Nucleus accumbens (tissue), 56 donors: ENCODE results near the gene CFAP299.
"Not testable (repeated sequence)": the region's sequence is repeated elsewhere in the genome, so short reads cannot be mapped to it uniquely, and the experiment has no call there.

Experiments used
- DNase-seq, 56 donors: peaks; one replicate each; lab custom pipeline; 2025; lab: John Stamatoyannopoulos, UW

The CFAP299 gene

DNA sequence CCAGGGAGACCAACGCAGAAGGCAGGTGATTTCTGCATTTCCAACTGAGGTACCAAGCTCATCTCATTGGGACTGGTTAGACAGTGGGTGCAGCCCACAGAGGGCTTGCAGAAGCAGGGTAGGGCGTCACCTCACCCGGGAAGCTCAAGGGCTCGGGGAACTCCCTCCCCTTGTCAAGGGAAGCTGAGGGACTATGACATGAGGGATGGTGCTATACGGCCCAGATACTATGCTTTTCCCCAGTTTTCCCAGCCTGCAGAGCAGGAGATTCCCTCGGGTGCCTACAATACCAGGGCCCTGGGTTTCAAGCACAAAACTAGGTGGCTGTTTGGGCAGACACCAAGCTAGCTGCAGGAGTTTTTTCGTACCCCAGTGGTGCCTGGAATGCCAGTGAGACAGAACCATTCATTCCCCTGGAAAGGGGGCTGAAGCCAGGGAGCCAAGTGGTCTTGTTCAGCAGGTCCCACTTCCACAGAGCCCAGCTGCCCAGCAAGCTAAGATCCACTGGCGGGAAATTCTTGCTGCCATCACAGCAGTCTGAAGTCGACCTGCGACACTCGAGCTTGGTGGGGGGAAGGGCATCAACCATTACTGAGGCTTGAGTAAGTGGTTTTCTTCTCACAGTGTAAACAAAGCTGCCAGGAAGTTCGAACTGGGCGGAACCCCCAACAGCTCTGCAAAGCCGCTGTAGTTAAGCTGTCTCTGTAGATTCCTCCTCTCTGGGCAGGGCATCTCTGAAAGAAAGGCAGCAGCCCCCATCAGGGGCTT lies 103.9 kb downstream of the CFAP299 start:
- DNase-seq = not testable (repeated sequence)

GRCh38 chr4:80446248-80446647 lies 110.7 kb downstream of the CFAP299 start:
- DNase-seq = no peak

DNA sequence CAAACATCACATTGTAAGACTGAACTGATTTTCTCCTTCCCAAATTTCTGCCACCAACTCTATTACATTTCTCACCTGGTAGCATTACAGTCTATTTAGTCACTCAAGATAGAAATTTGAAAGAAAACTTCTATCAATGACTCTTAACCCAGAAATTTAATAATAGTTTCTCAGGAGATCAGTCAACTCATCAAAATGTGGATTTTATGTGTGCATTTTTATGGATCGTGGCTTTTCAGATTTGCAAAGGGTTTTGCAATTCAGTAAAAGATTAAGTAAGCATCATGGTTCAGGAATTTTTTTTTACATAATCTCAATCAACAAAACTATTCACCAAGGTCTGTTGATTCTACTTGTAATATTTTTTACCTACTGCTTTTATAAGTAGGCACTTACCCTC lies 111.1 kb downstream of the CFAP299 start:
- no peak for DNase-seq

DNA sequence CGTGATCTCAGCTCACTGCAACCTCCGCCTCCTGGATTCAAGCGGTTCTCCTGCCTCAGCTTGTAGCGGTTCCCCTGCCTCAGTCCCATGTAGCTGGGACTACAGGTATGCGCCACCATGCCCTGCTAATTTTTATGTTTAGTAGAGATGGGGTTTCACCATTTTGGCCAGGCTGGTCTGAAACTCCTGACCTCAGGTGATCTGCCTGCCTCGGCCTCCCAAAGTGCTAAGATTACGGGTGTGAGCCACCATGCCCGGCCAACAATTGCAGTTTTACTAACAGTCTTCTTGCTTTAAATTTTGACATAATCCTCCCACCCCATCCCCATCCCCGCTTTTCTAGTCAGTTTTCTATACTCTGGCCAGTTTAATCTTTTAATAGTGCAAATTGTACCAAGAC lies 112.0 kb downstream of the CFAP299 start:
- no peak for DNase-seq

DNA sequence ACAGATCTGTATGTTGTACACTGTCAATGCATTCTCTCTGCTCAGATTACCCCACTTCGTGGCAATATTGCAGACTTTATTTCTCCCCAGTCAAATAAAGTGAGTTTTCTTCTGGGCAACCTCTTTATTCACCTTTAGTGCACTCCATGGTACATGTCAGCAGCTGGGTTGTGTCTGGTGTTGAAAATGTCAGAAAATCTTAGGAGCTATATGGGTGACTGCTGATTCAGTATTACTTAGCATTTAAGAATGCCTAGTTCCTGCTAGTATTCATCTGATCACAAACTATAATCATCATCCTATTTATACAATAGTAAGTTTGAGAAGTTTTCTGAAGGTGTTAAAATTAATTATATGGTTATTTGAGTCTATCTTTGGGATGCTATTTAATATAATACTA lies 112.5 kb downstream of the CFAP299 start:
- no peak for DNase-seq

- DNase-seq = no peak
Measured at GRCh38 chr4:80452055-80452454, 116.5 kb downstream of the CFAP299 start.

DNA sequence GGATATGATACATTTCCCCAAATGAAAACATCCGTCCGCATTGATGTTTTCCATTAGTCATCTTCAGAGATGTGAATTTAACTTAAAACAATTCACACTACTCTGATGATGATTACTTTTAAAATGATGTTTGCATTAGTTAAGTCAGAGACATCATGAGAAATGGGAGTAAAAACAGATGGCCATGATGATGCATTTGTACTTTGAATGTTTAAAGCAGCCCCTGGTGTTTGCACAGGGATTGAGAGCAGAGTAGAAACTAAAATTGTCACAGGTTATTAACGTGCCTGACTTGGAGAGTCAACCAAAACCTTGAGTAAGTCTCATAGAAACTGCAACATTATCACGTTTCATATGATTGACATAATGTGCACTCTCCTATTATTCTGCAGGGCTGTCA lies 117.2 kb downstream of the CFAP299 start:
- no peak for DNase-seq

DNA sequence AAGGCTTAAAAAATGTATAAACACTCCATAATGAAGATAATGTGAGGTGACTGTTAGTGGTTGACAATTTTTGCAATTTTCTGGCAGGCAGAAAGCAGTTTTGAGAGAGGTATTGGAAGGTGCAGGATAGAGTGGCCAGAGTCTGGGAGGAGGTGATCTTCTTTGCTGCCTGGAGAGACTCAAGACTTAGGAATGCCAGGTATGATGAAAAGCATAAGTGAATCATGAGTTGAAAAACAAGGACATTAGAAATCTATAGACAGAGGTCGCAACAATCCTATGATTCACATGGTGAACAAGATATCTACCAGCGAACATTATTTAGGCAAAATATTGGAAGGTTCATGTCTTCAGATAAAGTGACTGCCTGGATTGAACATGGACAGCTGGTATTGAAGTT lies 118.5 kb downstream of the CFAP299 start:
- no peak for DNase-seq

GRCh38 chr4:80454556-80454955 lies 119.0 kb downstream of the CFAP299 start:
- DNase-seq = no peak

DNA sequence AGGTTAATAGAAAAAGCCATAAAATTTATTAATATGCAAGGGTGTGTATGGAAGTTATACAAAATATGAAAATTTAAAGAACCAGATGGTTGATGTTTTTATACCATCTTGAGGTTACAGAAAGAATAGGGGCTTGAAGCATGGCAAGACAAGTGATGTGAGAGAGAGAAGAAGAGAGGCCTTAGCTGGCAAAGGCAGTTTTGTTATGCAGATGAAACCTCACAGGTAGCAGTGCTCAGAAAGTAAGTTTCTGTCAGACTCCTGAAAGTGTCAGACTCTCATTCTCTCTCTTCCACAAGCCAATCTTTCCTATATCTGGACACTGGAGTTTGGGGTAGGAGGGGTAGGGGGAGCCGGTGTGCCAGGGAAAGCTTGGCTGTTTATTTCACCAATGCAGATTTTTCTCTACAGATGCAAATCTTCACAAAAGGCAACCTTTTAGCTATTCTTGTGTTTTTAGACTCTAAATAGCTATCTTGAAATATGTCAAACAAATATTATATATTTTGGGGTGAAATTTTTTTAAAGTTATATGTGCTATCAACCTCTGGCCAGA lies 124.5 kb downstream of the CFAP299 start:
- no peak for DNase-seq

GRCh38 chr4:80461412-80461811 lies 125.9 kb downstream of the CFAP299 start:
- DNase-seq = no peak

DNA sequence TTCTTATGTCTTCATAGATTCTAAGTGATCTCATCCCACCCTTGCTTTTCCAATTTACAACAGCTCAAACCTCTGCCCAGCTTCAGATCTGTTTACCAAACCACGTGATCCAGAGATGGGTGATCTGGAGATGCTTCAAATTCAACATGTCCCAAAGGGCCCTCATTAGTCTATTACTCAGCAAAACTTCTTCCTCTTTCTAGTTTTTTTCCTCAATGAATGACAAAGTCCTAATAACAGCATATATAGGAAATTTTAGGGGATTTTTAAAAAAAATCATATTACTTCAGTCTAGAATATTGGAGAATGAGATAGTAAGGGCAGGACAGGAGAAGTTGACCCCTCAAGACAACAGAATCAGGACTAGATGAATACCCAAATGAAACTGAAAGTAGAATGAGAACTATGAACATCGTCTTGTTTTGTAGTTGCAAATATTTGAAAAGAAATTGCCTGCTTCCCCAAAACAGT lies 127.1 kb downstream of the CFAP299 start:
- DNase-seq = no peak

DNA sequence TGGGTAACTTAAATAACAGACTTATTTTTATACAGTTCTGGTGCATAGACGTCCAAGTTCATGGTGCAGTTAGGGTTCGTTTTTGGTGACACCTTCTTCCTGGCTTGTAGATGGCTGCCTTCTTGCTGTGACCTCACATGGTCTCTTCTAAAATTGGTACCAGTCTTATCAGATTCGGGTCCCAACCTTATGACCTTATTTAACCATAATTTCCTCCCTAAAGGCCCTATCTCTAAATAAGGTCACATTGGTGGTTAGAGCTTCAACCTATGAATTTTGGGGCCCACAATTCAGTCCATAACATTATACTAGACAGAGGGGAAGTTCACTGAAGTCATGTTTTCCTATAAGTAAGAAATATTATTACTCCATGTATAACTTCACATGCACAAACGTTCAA lies 128.0 kb downstream of the CFAP299 start:
- no peak for DNase-seq

GRCh38 chr4:80465238-80465637 lies 129.7 kb downstream of the CFAP299 start:
- no peak for DNase-seq

GRCh38 chr4:80465736-80466135 lies 130.2 kb downstream of the CFAP299 start:
- no peak for DNase-seq

GRCh38 chr4:80466618-80467017 lies 131.1 kb downstream of the CFAP299 start:
- no peak for DNase-seq

DNA sequence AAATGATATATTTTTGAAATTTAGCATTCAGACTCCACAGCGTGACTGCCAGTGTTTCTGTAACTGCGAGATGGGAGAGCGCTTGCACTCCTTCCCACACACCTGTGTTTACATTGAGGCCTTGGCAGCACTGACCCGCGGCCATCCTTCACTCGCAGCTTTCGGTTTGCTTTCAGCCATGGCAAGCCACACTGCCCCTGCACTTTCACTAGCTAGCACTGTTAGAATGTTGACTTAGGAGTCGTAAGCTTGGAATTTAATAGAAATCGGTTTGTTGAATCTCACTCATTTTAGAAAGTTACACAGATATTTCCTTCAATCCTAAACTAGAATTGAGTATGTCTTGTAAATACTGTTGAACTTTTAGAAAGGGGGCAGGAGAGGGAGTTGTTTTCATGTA lies 136.2 kb downstream of the CFAP299 start:
- no peak for DNase-seq

- no peak for DNase-seq
Measured at GRCh38 chr4:80475236-80475635, 139.7 kb downstream of the CFAP299 start.

DNA sequence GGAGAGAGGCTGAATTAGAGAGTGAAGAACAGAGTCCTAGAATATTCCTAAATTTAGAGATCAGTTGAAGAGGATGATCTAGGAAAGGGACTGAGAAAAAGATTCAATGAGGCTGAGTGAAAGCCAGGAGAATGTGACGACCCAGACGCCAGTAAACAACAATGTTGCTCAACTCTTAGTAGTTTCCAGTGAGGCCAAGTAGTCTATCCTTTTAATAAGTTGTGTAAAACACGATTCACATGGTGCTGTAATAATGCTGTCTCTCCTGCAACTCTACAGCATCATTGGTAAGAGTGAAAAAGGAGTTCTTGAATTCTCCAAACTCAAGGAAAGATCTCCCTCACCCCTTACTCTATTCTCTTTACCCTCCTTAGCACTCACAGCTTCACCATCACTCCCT lies 140.3 kb downstream of the CFAP299 start:
- DNase-seq = no peak

- no peak for DNase-seq
Measured at GRCh38 chr4:80484712-80485111, 149.2 kb downstream of the CFAP299 start.

DNA sequence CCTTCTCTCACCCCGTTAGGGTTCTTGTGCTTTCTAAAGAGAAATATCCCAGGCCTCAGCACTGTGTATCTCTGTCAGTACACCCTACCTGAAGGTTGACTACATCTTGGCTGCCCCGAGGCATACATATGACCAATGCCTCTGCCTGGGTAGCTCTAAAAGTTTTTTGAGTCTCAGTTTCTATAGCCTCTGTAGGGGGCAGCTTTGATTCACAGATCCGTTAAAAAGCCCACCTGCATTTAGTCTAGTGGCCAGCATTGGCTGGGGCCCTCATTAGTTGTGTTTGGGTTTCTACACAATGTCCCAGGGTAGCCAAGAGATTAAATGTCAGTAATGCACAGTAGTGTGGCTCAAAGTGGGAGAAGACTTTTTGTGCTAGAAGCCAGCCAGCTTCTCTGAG lies 151.1 kb downstream of the CFAP299 start:
- no peak for DNase-seq

DNA sequence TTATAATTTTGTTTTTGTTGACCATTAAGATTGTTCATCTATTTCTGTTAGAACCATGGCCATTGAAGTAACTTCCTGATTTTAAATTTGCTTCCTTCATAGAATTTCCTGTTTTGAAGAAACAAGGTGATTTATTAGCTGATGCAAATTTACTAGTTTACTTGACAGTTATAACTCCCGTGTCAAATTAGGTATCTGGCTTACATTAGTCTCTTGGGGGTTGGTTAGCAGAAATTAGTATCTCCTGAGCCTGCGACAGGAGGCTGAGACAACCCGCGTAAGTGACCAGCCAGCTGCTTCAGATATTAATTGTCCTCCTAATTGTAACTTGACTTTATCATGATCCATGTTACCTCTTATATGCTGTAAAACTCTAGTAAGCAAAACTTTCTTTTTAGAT lies 154.3 kb downstream of the CFAP299 start:
- no peak for DNase-seq

- no peak for DNase-seq
Measured at GRCh38 chr4:80492761-80493160, 157.2 kb downstream of the CFAP299 start.
